Fibroblast of mammary gland (primary cell): ENCODE measurements around the gene FZD1.
A peak's percentile ranks its signal among the peaks of the same experiment; 100 is the strongest.

Experiments
- DNase-seq: peaks from one replicate; pipeline ENCODE4 v3.0.0-alpha.2; 2010; ENCODE audit warnings: low read depth
- H3K4me3 ChIP-seq: 2 replicates; pipeline ENCODE4 v1.5.1; 2011; ENCODE audit warnings: low read depth, mild to moderate bottlenecking, low read length, moderate library complexity; ENCODE audit not compliant: control insufficient read depth
- TF ChIP-seq, protein P1 (sequence below): conservative IDR thresholded peaks from 2 replicates; pipeline ENCODE4 v1.5.1; 2011; ENCODE audit warnings: low read depth, low read length, inconsistent platforms; ENCODE audit not compliant: control insufficient read depth, insufficient read depth

FZD1 gene

DNA sequence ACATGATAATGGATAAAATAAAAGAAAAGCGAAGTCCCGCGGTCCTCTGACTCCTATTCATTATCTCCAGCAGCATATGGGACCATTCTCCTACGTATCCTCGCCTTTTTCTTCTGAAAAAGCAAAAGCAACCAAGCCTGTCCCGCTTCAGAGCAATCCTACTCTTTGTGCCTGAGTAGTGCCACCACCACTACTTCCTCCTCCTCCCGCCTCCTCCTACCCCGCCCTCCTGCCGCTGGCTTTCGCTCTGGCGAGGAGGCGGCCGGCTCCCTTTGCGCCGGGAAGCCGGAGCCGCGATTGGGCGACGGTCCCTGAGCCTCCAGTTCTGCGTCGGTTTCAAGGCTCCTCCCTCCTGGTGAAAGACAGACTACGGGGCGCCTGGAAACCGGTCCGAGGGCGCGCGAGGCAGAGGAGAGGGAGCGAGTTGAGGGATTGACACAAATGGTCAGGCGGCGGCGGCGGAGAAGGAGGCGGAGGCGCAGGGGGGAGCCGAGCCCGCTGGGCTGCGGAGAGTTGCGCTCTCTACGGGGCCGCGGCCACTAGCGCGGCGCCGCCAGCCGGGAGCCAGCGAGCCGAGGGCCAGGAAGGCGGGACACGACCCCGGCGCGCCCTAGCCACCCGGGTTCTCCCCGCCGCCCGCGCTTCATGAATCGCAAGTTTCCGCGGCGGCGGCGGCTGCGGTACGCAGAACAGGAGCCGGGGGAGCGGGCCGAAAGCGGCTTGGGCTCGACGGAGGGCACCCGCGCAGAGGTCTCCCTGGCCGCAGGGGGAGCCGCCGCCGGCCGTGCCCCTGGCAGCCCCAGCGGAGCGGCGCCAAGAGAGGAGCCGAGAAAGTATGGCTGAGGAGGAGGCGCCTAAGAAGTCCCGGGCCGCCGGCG lies at the start of gene FZD1:
Gene FZD1 (plus strand): TSS at position 388 of the 878 bp plus-strand sequence. CDS start 448 bp downstream, at position 836.
- DNase-seq, result peak; percentile 97
- TF ChIP-seq, protein P1, sequence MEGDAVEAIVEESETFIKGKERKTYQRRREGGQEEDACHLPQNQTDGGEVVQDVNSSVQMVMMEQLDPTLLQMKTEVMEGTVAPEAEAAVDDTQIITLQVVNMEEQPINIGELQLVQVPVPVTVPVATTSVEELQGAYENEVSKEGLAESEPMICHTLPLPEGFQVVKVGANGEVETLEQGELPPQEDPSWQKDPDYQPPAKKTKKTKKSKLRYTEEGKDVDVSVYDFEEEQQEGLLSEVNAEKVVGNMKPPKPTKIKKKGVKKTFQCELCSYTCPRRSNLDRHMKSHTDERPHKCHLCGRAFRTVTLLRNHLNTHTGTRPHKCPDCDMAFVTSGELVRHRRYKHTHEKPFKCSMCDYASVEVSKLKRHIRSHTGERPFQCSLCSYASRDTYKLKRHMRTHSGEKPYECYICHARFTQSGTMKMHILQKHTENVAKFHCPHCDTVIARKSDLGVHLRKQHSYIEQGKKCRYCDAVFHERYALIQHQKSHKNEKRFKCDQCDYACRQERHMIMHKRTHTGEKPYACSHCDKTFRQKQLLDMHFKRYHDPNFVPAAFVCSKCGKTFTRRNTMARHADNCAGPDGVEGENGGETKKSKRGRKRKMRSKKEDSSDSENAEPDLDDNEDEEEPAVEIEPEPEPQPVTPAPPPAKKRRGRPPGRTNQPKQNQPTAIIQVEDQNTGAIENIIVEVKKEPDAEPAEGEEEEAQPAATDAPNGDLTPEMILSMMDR, result no peak
- H3K4me3 ChIP-seq, result peak within 1 kb of the TSS; percentile 74

GRCh38 chr7:91226411-91226810 lies 37.8 kb upstream of the FZD1 start:
- H3K4me3 ChIP-seq, result no peak overlapping the region
- DNase-seq, result no peak
- TF ChIP-seq, protein P1, result no peak

GRCh38 chr7:91228327-91228726 lies 35.9 kb upstream of the FZD1 start:
- no peak overlapping the region for H3K4me3 ChIP-seq
- TF ChIP-seq, protein P1, result no peak
- peak; percentile 59 for DNase-seq

DNA sequence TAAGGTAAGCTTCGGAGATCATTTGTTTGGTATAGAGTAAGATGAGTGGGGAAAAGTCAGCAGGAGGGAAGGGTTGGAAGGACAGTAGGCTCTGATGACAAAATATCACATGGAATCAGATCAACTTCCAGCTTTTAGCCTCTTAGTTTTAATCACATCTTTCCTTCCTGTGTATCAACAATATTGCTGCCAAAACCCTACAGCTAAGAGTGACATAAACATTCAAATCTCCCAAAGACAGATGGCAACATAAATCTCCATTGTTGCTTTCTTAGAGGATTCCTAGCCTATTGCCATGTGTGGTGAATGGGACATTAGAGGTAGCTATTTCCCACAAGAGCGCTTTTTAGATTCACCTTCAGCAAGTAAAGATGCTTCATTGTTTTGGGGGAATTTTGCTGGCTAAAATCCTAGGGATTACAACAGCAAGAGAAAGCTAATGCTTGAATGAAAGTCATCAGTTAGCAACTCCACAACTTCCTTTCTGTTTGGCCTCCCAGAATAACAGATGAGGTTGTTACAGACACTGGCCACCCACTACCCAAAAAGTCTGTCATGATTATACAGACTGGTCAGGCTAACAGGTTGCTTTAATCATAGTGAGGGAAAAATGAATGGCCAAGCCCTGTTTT lies 35.2 kb upstream of the FZD1 start:
- peak; percentile 60 for DNase-seq
- TF ChIP-seq, protein P1, result no peak
- H3K4me3 ChIP-seq, result no peak overlapping the region

- TF ChIP-seq, protein P1, result no peak
- no peak for DNase-seq
- H3K4me3 ChIP-seq, result no peak overlapping the region
These were observed 34.1 kb upstream of the FZD1 start for GRCh38 chr7:91230100-91230499.

DNA sequence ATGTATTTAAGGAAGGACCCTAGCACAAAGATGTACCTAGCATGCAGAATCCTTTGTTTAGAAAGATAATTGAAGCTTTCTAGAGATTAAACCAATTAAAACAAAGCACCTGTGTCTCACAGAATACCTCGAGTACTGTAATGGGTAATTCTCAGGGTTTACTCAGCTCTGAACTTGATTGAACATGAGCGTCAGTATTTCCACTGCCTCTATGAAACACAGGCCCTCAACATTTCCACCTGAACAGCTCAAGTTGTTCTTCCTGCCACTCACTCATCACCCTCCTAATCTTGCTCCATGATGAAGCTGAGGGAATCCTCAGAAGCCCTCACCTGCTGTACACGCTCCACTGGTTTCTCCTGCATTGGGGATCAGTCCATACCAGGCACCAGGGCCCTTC lies 33.7 kb upstream of the FZD1 start:
- TF ChIP-seq, protein P1, result no peak
- DNase-seq, result no peak

More for the DNA sequence above, 33.7 kb upstream of the FZD1 start:
- H3K4me3 ChIP-seq, result no peak overlapping the region
